GM18951 (cell line): ENCODE data around the gene NADK.
"Not testable (repeated sequence)": the region's sequence is repeated elsewhere in the genome, so short reads cannot be mapped to it uniquely, and the experiment has no call there.

Experiments
- POLR2A ChIP-seq: IDR thresholded peaks from 4 replicates; pipeline ENCODE4 v1.6.1; 2011; ENCODE audit warnings: mild to moderate bottlenecking; ENCODE audit not compliant: insufficient read length, insufficient read depth; ENCODE audit errors: extremely low read depth
- in situ Hi-C: fragments of 300-500 bp; cut with MboI; formaldehyde crosslinking; loops from one replicate; pipeline ENCODE4 v1.12.0; 2022; ENCODE audit warnings: low sequenced_read_pairs, mixed read lengths, inconsistent platforms; ENCODE audit not compliant: unreplicated experiment

NADK gene

DNA sequence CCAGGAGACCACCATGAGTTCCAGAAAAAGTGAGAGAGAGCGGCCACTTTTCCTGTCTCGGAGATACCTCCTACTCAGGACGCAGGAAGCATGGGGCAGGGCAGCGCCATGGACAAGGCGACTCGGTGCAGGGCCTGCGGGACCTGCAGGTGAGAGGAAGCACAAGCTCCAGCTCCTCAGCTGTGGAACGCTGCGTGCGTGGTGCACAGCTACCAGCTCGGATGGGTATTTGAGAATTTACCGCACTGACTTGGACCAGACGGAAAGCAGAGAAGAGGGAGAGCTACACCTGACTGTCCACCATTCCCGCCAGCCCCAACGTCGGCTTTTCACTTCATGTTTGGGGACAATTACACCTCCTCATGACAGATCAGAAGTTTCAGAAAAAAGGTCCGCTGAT, 45.9 kb downstream of the NADK start:
- in situ Hi-C loops = no loop called here
- no peak for TF ChIP-seq POLR2A

DNA sequence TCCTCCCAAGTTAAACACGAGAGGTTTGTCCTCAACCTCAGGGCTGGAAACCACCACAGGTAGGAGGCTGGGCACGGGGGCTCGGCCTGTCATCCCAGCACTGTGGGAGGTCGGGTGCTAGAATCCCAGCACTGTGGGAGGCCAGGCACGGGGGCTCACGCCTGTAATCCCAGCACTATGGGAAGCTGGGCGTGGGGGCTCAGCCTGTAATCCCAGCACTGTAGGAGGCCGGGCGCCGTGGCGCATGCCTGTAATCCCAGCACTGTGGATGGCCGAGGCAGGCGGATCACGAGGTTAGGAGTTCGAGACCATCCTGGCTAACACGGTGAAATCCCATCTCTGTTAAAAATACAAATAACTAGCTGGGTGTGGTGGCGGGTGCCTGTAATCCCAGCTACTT, 47.4 kb downstream of the NADK start:
- in situ Hi-C loops = no loop called here
- TF ChIP-seq POLR2A = no peak

DNA sequence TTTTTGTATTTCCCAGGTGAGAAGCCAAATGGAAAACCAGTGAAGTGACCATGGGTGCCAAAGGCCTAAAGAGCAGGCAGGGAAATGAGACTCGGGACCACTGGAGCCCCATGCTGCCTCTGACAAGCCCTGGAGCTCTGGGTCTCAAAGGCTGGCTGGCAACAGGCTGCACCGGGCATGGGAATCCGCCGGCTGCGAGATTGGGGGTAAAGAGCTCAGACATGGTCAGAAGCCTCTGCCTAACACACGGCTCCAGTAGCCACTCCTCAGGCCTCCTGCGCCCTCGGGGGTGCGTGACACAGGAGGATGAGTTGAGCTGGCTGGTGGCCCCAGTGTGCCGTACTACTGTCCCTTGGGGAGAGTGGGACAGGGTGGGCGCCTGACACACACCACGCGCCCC, 48.0 kb downstream of the NADK start:
- in situ Hi-C loops = not testable (repeated sequence)

DNA sequence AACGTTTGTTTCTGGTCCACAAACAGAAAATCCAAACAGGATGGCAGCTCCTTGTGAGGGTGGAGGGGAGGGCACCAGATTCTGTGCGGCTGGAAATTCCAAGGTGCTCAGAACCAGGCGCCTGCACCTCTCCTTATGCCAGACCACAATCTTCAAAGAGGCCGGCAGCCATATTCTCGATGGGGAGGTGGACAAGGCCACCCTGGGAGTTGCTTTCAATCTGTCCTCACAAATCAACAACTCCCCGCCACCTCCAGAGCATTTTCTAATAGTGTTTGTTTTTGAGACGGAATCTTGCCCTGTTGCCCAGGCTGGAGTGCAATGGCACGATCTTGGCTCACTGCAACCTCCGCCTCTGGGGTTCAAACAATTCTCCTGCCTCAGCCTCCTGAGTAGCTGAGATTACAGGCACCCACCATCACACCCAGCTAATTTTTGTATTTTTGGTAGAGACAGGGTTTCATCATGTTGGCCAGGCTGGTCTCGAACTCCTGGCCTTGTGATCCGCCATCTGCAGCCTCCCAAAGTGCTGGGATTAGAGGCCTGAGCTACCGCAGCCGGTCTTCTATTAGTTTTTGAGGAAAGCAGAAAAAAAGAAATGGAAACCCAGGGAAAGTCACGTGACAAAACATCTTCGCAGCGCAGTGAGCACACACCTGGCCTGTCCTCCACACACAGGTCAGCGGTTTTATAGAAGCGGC, 49.0 kb downstream of the NADK start:
- in situ Hi-C loops = not testable (repeated sequence)

DNA sequence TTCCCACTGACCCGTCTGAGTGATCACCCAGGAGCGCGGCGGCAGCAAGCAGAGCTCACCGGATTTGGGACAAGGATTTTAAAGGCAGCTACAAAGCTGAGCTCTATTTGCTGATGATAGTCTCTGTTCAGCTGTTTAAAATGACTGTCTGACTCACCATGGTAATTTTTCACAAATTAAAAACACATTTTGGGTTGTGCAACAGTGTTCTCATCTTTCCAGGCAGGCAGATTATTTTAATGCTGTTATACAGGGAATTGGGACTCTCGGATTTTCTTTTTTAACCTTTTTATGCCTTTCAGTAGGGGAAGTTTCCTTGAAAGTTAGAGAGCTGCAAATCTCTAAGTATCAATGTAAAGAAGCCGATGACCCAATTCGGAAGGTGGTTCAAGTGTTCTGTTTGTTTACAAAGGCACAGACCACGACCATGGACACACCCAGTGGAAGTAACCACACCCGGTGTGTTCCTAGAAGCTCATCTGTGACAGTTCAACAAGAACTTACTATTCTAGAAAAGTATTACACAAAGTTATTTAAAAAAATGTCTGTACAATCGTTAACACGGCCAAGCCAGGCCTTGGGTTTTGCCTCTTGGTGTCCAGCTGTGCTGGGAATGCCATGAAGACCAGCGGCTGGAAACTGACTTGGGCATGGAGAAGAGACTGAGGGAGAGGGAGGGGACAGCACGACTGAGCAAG, 49.8 kb downstream of the NADK start:
- in situ Hi-C loops = not testable (repeated sequence)

DNA sequence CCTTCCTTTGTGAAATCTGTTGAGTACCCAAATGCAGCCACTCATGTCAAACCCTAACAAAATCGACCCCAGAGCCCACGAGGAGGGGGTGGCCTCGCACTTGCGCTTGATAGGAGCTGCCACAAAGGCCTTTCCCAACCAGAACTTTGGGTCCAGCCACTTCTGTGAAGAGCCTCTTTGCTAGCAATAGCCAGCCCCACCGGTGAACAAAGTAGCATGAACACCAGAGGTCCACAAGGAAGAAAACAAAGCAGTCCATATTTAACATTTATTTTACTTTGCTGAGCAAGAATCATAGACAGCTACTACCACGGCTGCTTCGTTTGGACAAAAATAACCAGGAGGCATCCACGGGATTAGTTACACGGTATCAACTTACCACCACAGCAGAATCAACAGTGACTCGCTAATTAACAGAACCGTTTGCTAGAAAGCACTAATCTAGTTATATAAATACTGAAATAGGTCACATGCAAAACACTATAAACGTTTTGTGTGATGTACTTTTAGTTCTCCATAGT, 51.1 kb downstream of the NADK start:
- in situ Hi-C loops = not testable (repeated sequence)

DNA sequence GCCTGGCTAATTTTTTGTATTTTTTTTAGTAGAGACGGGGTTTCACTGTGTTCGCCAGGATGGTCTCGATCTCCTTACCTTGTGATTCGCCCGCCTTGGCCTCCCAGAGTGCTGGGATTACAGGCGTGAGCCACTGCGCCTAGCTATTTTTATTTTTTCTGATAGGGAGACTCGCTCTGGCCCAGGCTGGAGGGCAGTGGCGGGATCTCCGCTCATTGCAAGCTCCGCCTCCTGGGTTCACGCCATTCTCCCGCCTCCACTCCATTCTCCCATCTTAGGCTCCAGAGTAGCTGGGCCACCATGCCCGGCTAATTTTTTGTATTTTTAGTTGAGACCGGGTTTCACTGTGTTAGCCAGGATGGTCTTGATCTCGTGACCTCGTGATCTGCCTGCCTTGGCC, 52.2 kb downstream of the NADK start:
- in situ Hi-C loops = not testable (repeated sequence)

DNA sequence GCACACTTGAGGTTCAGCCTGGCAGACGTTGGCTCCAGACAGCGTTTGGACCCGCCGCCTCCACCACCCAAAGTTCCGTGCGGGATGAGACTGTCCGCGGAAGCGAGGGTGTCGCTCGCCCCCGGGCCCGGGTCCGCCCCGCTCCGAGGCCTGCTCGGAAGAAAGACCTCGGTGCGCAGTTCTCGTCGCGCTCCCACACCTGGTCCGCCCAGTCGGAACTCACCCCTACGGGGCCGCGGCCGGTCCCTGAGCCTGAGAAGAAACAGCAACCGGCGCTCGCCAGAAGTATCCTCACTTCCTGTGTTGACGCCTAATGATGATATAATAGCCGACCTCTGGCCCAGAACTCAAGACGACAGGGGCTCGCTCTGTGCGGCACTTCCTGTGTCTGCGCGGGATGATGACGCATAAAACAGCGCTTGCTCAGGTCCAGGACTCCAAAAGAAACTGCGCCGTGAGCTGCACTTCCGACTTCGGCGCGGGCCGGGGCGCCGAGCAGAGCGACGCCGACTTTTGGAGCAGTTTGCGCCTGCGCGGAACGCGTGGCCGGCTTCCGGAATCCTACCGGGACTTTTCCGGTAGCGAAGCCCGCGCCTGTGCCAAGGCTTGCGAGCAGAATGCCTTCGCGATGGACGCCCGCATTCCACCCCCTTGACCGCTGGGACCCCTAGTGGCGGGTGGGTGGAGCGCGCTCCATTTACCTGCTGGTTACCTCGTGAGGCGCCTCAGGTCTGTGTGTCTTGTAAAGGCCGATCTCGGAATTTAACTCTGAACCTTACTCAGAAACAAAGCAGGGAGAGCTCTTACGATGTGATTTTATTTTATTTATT, 54.0 kb downstream of the NADK start, which contains the start of gene CDK11A:
Gene CDK11A, minus strand, starts transcription at position 323 of the 830 bp plus-strand sequence. CDS start 1,539 bp downstream, outside the sequence.
- TF ChIP-seq POLR2A = peak; percentile 42

DNA sequence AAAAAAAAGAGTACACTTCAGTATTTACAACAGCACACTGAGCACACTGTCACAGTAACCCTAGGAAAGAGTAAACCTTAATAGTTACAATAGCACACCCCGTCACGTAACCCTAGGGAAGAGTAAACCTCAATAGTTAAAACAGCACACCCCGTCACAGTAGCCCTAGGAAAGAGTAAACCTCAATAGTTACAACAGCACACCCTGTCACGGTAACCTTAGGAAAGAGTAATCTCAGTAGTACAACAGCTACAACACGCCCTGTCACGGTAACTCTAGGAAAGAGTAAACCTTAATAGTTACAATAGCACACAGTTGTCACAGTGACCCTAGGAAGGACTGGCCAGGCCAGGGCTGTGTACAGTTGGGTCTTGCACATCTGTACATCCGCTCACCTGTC, 57.1 kb downstream of the NADK start:
- in situ Hi-C loops = loop anchor here (5.0 kb wide), 1 partner anchor 64 kb away; the partner anchor contains the start of gene CDK11B
- TF ChIP-seq POLR2A = no peak

More for the DNA sequence above, 54.0 kb downstream of the NADK start, which contains the start of gene CDK11A:
- in situ Hi-C loops = loop anchor here (5.0 kb wide), 1 partner anchor 67 kb away; the partner anchor contains the start of gene CDK11B

DNA sequence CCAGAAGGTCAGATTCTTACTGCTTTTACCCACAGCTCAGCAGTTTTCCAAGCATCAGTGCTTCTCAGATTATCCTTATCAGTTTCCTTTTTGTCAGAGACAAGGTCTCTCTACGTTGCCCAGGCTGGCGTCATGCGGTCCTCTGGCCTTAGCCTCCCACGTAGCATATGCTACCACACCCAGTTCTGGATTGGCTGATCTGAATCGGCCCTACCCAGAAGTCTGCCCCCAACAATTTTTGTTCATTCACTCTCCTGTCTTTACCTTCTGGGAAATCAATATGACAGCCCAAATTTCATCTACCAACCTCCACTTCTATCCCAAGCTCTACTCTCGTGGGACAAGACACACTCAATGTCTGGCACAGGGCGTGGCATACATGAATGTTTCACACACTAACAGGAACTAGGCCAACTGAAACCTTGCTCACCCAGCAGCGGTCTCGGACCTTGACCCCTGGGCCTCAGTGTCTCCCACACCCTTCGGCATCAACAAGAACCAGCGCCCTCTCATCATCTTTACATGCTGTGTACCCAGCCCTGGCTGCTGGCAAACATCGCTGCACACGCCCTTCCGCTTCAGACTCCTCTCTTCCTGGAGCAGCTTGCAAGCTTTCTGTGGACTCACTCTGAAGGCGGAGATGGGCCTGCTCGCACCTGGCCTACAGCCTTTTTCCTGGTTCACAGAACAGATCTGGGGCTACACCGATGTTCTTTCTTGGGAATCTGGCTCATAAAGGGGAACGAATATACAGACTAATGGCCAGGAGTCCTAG, 63.0 kb downstream of the NADK start:
- in situ Hi-C loops = not testable (repeated sequence)

DNA sequence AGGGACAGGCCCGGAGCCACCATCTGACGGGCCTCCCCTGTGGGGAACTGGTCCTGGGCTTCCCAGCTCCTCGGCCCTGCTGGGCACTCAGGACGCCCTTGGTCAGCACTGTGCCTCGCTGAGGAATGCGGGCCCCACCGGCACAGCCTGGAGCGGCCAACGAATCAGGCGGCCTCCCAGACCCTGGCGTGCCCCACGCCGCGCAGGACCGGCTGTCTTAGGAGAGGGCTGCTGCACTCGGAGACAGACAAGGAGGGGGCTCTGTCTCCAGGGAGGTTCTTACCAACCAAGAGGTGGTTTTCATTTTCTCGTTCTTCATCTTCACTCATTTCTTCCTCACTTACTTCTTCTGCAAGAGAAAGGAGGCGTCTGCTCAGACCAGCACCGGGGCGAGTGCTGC, 70.4 kb downstream of the NADK start:
- in situ Hi-C loops = not testable (repeated sequence)

DNA sequence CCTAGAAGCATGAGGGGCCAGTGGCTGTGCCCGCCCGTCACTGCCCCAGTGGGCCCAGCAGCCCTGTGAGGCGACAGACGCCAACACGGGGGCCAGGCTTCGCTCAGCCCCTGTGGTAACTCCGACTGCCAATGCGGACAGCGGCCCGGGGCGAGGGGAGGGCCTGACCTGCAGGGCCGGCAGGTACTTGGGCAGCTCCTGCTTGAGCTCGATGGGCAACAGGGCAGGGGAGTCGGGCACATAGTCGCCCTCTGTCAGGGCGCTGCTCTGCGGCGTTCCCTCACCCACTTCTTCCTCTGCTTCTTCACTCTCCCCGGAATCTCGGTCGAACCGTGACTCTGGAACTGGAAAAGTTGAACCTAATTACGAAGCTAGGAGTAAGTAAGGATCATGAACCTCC, 71.0 kb downstream of the NADK start:
- in situ Hi-C loops = not testable (repeated sequence)

DNA sequence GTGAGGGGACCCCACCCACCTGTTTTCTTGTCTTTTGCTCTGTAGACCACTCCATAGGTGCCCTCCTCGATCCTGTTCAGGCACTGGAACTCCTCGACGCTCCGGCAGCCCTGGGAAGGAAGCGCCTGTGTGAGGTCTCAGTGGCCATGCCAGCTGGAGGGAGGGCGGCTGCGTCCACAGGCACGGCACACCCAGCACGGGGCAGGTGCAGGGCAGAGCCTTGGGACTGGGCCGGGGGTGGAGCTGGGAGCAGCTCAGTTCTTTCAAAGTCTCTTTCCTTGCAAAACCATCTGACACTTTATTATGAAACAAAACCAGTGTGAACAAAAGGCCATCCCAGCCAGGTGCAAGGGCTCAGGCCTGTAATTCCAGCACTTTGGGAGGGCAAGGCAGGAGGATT, 72.6 kb downstream of the NADK start:
- in situ Hi-C loops = not testable (repeated sequence)

DNA sequence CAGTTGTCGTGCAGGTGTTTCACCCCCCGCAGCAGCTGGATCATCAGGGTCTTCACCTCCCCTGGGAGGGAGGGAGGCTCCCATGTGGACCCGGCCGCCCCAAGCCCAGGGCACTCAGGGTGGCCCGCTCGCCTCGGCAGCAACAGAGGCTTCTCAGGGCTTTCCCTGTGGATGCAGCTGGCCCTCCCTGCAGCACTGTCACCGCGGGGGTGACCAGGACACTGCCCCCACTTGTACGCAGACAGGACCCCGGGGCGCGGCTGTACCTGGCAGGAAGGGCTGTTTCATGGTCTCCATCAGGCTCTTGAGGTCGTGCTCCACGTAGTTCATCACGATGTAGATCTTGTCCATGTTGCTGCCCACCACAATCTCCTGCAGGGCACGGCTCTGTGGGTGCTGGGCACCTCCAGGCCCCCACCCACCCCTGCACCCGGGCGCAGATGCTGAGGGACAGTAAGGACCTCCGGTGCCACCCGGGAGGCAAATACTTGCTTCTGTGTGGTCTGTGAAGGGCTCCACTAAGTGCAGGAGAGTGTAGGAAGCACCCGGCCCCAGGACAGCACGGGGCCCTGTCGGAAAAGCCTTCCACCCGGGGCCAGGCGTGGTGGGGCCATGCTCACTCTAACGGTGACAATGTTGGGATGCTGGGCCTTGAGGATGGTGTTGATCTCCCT, 73.8 kb downstream of the NADK start:
- in situ Hi-C loops = not testable (repeated sequence)
